Tibial nerve (tissue), 4 donors: ENCODE data around the gene CERS6.

Source experiments
- CTCF ChIP-seq, 5 experiments: fragments of 200-600 bp in 3 of 5; fragments of 450-650 bp in 2 of 5; sonication (generic) in 3 of 5; IDR thresholded peaks; one replicate each; pipeline ENCODE4 v1.5.1; 2016 to 2019; ENCODE audit warnings: antibody characterized with exemption in 5 of 5, mild to moderate bottlenecking in 3 of 5, moderate library complexity in 2 of 5
- EP300 ChIP-seq, 2 donors: sonication (generic); formaldehyde crosslinking; IDR thresholded peaks; one replicate each; pipeline ENCODE4 v1.6.1; 2017; ENCODE audit warnings: antibody characterized with exemption in 2 of 2, mild to moderate bottlenecking in 1 of 2
- POLR2A ChIP-seq, 2 donors: fragments of 450-650 bp; IDR thresholded peaks; one replicate each; pipeline ENCODE4 v1.6.1; 2017; ENCODE audit warnings: antibody characterized with exemption in 2 of 2, mild to moderate bottlenecking in 2 of 2, moderate library complexity in 2 of 2

- no peak for TF ChIP-seq POLR2A (IDR thresholded peaks at IDR 0.05)
- TF ChIP-seq CTCF (IDR thresholded peaks at IDR 0.05): no peak
- TF ChIP-seq EP300 (IDR thresholded peaks at IDR 0.05): no peak
These were observed 43.4 kb downstream of the CERS6 start for GRCh38 chr2:168499500-168499899.
